GM18507 (cell line): ENCODE measurements around the gene DNAJC21.
"Not testable (repeated sequence)": the region's sequence is repeated elsewhere in the genome, so short reads cannot be mapped to it uniquely, and the experiment has no call there.

Source experiments
- DNase-seq: peaks from one replicate; pipeline ENCODE4 v3.0.0; 2011; ENCODE audit warnings: low read depth; ENCODE audit not compliant: insufficient read length; ENCODE audit errors: extremely low spot score
- FAIRE-seq: peaks from 2 replicates; lab custom pipeline; 2011; peaks lifted over from hg19 to GRCh38; lab: Jason Lieb, UNC

The DNAJC21 gene

GRCh38 chr5:34968258-34968657, 38.9 kb downstream of the DNAJC21 start:
- no peak for FAIRE-seq
- DNase-seq: no peak

- no peak for DNase-seq
- FAIRE-seq: peak; percentile 44
Measured at GRCh38 chr5:34970552-34970951, 41.2 kb downstream of the DNAJC21 start.

GRCh38 chr5:34971655-34972054, 42.3 kb downstream of the DNAJC21 start:
- not testable (repeated sequence) for DNase-seq, FAIRE-seq

GRCh38 chr5:34976347-34976746, 47.0 kb downstream of the DNAJC21 start:
- FAIRE-seq (no peak), DNase-seq (no peak)

GRCh38 chr5:34977934-34978613, 48.7 kb downstream of the DNAJC21 start:
- peak; percentile 23 for DNase-seq
- FAIRE-seq: peak; percentile 93

- FAIRE-seq (no peak), DNase-seq (no peak)
Measured at GRCh38 chr5:34978681-34979080, 49.3 kb downstream of the DNAJC21 start.

- FAIRE-seq: no peak
Measured at GRCh38 chr5:34982823-34983222, 53.5 kb downstream of the DNAJC21 start.

GRCh38 chr5:34986965-34987364, 57.6 kb downstream of the DNAJC21 start:
- DNase-seq (no peak), FAIRE-seq (no peak)

More at GRCh38 chr5:34982823-34983222, 53.5 kb downstream of the DNAJC21 start:
- no peak for DNase-seq

- FAIRE-seq (no peak), DNase-seq (no peak)
Measured at GRCh38 chr5:34991486-34992238, 62.3 kb downstream of the DNAJC21 start.

GRCh38 chr5:34993951-34994350, 64.6 kb downstream of the DNAJC21 start:
- FAIRE-seq (no peak), DNase-seq (no peak)

GRCh38 chr5:34996261-34996660, 66.9 kb downstream of the DNAJC21 start:
- DNase-seq: no peak
- no peak for FAIRE-seq

- no peak for DNase-seq
- no peak for FAIRE-seq
Measured at GRCh38 chr5:34998058-34998789, 68.9 kb downstream of the DNAJC21 start.

GRCh38 chr5:35001842-35002241, 72.5 kb downstream of the DNAJC21 start:
- DNase-seq (no peak), FAIRE-seq (no peak)

- DNase-seq: no peak
- no peak for FAIRE-seq
Measured at GRCh38 chr5:35002459-35002858, 73.1 kb downstream of the DNAJC21 start.

GRCh38 chr5:35003018-35003957, 73.9 kb downstream of the DNAJC21 start:
- FAIRE-seq: peak; percentile 87
- peak; percentile 57 for DNase-seq

- DNase-seq: no peak
- FAIRE-seq: no peak
Measured at GRCh38 chr5:35004200-35004599, 74.8 kb downstream of the DNAJC21 start.

- FAIRE-seq (no peak), DNase-seq (no peak)
Measured at GRCh38 chr5:35004771-35005170, 75.4 kb downstream of the DNAJC21 start.
